Loucy (cell line): ENCODE data around the gene MB.

Experiments used
- H2AFZ ChIP-seq: fragments of 200-600 bp; sonication (generic); 2 replicates; pipeline ENCODE4 v1.6.0; 2016; ENCODE audit warnings: antibody characterized with exemption, mild to moderate bottlenecking, low read length, moderate library complexity
- H3F3A ChIP-seq: fragments of 200-600 bp; 2 replicates; pipeline ENCODE4 v1.6.0; 2016; ENCODE audit warnings: antibody characterized with exemption, low read depth, mild to moderate bottlenecking
- H3K27me3 ChIP-seq: fragments of 200-600 bp; sonication (generic); 2 replicates; pipeline ENCODE4 v1.6.1; 2014; ENCODE audit warnings: low read length, mild to moderate bottlenecking; ENCODE audit not compliant: insufficient read depth, poor library complexity, severe bottlenecking
- H3K36me3 ChIP-seq: fragments of 200-600 bp; sonication (generic); 2 replicates; pipeline ENCODE4 v1.6.1; 2016; ENCODE audit warnings: low read length; ENCODE audit not compliant: insufficient read depth
- H3K4me1 ChIP-seq: fragments of 200-600 bp; sonication (generic); 2 replicates; pipeline ENCODE4 v1.5.1; 2014; ENCODE audit warnings: low read length, mild to moderate bottlenecking; ENCODE audit not compliant: insufficient read depth, poor library complexity, severe bottlenecking
- H3K4me2 ChIP-seq: fragments of 200-600 bp; sonication (generic); 2 replicates; pipeline ENCODE4 v1.6.0; 2014; ENCODE audit warnings: antibody characterized with exemption, low read length, low read depth, mild to moderate bottlenecking; ENCODE audit not compliant: poor library complexity, severe bottlenecking
- H3K4me3 ChIP-seq: fragments of 200-600 bp; sonication (generic); 2 replicates; pipeline ENCODE4 v1.5.1; 2014; ENCODE audit warnings: low read length, mild to moderate bottlenecking, mixed read lengths; ENCODE audit not compliant: poor library complexity, severe bottlenecking
- H3K79me2 ChIP-seq: fragments of 200-600 bp; sonication (generic); 2 replicates; pipeline ENCODE4 v1.6.1; 2014; ENCODE audit warnings: low read length; ENCODE audit not compliant: insufficient read depth
- H3K9ac ChIP-seq: fragments of 200-600 bp; sonication (generic); 2 replicates; pipeline ENCODE4 v1.6.0; 2014; ENCODE audit warnings: mild to moderate bottlenecking, low read depth, low read length, moderate library complexity; ENCODE audit not compliant: poor library complexity, severe bottlenecking
- H3K9me2 ChIP-seq: fragments of 200-600 bp; sonication (generic); replicated peaks from 2 replicates; pipeline ENCODE4 v1.6.1; 2016; ENCODE audit warnings: low read depth, low read length, mixed read lengths
- H3K9me3 ChIP-seq: fragments of 200-600 bp; sonication (generic); 2 replicates; pipeline ENCODE4 v1.6.1; 2014; ENCODE audit warnings: mild to moderate bottlenecking, antibody characterized with exemption, low read length, low read depth; ENCODE audit not compliant: insufficient read depth
- H4K20me1 ChIP-seq: fragments of 200-600 bp; sonication (generic); 2 replicates; pipeline ENCODE4 v1.6.0; 2014; ENCODE audit warnings: antibody characterized with exemption, low read length, mild to moderate bottlenecking; ENCODE audit not compliant: insufficient read depth, poor library complexity, severe bottlenecking
- EZH2phosphoT487 ChIP-seq: fragments of 200-600 bp; IDR thresholded peaks from 2 replicates; pipeline ENCODE4 v1.6.1; 2018; ENCODE audit warnings: antibody characterized with exemption, mild to moderate bottlenecking, moderate library complexity, borderline replicate concordance
- TF ChIP-seq, protein P1 (sequence below): fragments of 200-600 bp; sonication (generic); conservative IDR thresholded peaks from 2 replicates; pipeline ENCODE4 v1.5.1; 2014; ENCODE audit warnings: mild to moderate bottlenecking, antibody characterized with exemption, low read length

Gene MB

DNA sequence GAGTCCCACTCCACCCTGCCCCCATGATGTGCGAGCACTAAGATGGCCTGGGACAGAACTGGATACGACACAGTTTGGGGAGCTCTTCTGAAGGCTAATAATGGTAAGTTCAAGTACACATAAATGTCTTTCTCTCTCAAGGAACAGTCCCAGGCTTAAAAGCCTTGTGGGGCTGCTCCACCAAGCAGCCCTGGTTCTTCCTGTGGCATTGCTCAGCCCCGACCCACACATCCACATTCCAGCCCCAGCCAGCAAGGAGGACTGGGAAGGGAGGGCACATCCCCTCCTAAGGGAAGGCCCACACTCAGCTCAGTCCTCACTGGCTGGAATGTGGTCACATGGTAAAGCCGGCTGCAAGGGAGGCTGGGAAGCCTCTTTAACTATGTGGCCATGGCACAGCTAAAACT lies 13.3 kb upstream of the MB start:
- Histone ChIP-seq H3K9me2 (no peaks in the 10 kb centered on the region), H3K27me3 (no peaks in the 10 kb centered on the region), H3K9me3 (no peaks in the 10 kb centered on the region), H3K9ac (no peak overlapping the region), H3K4me1 (peaks cover 36% of the 10 kb centered on the region), H3K79me2 (no peaks in the 10 kb centered on the region), H3K4me2 (no peak overlapping the region), H3F3A (peaks cover 11% of the 10 kb centered on the region), H3K36me3 (no peaks in the 10 kb centered on the region), H4K20me1 (no peaks in the 10 kb centered on the region), H2AFZ (no peak overlapping the region), H3K4me3 (no peak overlapping the region)
- TF ChIP-seq, protein P1, sequence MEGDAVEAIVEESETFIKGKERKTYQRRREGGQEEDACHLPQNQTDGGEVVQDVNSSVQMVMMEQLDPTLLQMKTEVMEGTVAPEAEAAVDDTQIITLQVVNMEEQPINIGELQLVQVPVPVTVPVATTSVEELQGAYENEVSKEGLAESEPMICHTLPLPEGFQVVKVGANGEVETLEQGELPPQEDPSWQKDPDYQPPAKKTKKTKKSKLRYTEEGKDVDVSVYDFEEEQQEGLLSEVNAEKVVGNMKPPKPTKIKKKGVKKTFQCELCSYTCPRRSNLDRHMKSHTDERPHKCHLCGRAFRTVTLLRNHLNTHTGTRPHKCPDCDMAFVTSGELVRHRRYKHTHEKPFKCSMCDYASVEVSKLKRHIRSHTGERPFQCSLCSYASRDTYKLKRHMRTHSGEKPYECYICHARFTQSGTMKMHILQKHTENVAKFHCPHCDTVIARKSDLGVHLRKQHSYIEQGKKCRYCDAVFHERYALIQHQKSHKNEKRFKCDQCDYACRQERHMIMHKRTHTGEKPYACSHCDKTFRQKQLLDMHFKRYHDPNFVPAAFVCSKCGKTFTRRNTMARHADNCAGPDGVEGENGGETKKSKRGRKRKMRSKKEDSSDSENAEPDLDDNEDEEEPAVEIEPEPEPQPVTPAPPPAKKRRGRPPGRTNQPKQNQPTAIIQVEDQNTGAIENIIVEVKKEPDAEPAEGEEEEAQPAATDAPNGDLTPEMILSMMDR = no peak
- TF ChIP-seq EZH2phosphoT487 = no peak

DNA sequence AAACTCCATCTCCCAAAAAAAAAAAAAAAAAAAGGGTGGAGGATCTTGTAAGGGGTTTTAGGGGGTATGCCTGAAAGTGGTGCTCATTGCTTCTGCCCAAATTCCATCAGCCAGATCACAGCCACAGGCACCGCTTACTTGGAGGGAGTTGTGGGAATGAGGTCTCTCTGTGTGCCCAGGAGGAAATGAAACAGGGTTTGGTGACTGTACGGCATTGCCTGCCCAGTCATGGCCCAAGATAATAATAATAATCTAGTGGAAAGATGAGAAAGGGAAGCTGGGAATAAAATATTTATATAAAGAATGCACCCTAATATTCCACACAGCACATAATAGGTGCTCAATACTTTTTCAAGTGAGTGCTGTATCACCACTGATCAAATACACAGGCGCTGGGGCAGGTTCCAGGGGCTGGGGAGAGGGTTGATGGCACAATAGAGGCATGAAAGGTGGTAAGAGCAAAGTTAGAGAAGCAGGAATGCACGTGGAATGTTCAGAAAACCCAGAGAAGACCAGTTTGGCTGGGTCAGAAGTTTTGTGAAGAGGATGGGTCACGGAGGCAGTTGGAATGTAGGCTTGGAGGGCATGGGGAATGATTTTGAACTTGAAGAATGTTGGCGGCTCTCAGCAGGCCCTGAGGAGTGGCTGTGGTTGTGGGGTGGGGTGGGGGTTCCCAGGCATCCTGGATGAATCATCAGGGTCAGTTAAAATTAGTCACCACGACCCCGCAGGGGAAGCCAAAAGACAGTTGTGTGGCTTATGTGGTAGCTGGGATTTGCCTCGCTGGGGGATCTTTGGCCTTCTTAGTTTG lies 12.5 kb upstream of the MB start:
- no peaks in the 10 kb centered on the region for H3K79me2 ChIP-seq
- peak overlapping the region; percentile 16 for H3K9ac ChIP-seq
- no peaks in the 10 kb centered on the region for H4K20me1 ChIP-seq
- H3F3A ChIP-seq = peaks cover 11% of the 10 kb centered on the region
- no peak overlapping the region; the same call in 1 of the 2 replicates for H2AFZ ChIP-seq
- H3K9me3 ChIP-seq = no peaks in the 10 kb centered on the region
- TF ChIP-seq, protein P1 = no peak
- TF ChIP-seq EZH2phosphoT487 = no peak
- no peak overlapping the region for H3K4me3 ChIP-seq
- H3K27me3 ChIP-seq = no peaks in the 10 kb centered on the region
- peaks cover 31% of the 10 kb centered on the region for H3K4me1 ChIP-seq
- H3K4me2 ChIP-seq = peak overlapping the region; percentile 65
- H3K9me2 ChIP-seq = no peaks in the 10 kb centered on the region
- no peaks in the 10 kb centered on the region for H3K36me3 ChIP-seq

DNA sequence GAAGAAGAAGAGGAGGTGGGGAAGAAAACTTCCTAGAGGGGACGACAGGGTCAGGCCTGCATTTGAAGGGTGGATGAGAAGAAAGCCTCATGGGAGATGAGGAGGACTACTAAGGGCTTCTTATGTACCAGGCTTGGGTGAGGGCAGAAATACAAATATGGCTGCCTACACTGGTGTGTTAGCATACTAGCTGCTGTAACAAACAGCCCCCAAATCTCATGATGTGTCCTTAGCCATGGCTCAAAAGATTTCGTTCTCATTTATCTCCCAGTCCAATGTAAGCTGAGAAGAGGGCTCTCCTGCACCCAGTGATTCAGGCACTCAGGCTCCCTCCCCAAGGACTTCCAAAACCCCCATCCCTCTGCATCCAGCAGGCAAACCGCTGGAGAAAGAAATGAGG lies 11.6 kb upstream of the MB start:
- H3K9me2 ChIP-seq = no peaks in the 10 kb centered on the region
- no peak overlapping the region for H3K4me2 ChIP-seq
- no peak overlapping the region for H2AFZ ChIP-seq
- no peak for TF ChIP-seq EZH2phosphoT487
- TF ChIP-seq, protein P1 = no peak
- H3K27me3 ChIP-seq = no peaks in the 10 kb centered on the region
- no peaks in the 10 kb centered on the region for H3K36me3 ChIP-seq
- H3F3A ChIP-seq = peaks cover 11% of the 10 kb centered on the region
- no peaks in the 10 kb centered on the region for H3K79me2 ChIP-seq
- H3K4me1 ChIP-seq = peaks cover 23% of the 10 kb centered on the region
- H3K4me3 ChIP-seq = no peak overlapping the region
- no peak overlapping the region for H3K9ac ChIP-seq
- no peaks in the 10 kb centered on the region for H3K9me3 ChIP-seq
- no peaks in the 10 kb centered on the region for H4K20me1 ChIP-seq
